Sigmoid colon (tissue), 3 donors: ENCODE data around the gene TRAF3IP1.

Experiments
- CTCF ChIP-seq, 4 experiments: fragments of 450-650 bp in 3 of 4; fragments of 200-600 bp in 1 of 4; IDR thresholded peaks; one replicate each; pipeline ENCODE4 v1.5.1; 2016 to 2019; ENCODE audit warnings: antibody characterized with exemption in 4 of 4, mild to moderate bottlenecking in 3 of 4, moderate library complexity in 2 of 4
- POLR2A ChIP-seq, 2 donors: fragments of 450-650 bp; IDR thresholded peaks; one replicate each; pipeline ENCODE4 v1.6.1; 2016; ENCODE audit warnings: antibody characterized with exemption in 2 of 2, mild to moderate bottlenecking in 2 of 2, moderate library complexity in 2 of 2

- TF ChIP-seq CTCF (IDR thresholded peaks at IDR 0.05) (no peak), POLR2A (IDR thresholded peaks at IDR 0.05) (no peak)
Observed at GRCh38 chr2:238282861-238283738, 37.2 kb upstream of the TRAF3IP1 start.
